Upper lobe of left lung (tissue), 6 donors: Measurements from ENCODE around the gene ZC3H4. TPM values are rescaled to one million over a fixed set of nuclear protein-coding genes. Genes with fewer than 3 reads are reported as not detected.
"Not testable (repeated sequence)": the region's sequence is repeated elsewhere in the genome, so short reads cannot be mapped to it uniquely, and the experiment has no call there.

Experiments
- ATAC-seq, 2 donors: fragments of 200-7000 bp; cut with Tn5 transposase; one replicate each; pipeline ENCODE4 v1.9.1; 2022; ENCODE audit warnings: mild to moderate bottlenecking in 2 of 2, moderate library complexity in 2 of 2; ENCODE audit not compliant: low FRiP score in 2 of 2
- DNase-seq, 2 donors: peaks; one replicate each; pipeline ENCODE4 v3.0.0-alpha.2; 2019 to 2020
- H3K27ac ChIP-seq, 4 donors: fragments of 200-600 bp; sonication (generic); one replicate each; pipeline ENCODE4 v1.5.1; 2016 to 2019
- H3K27me3 ChIP-seq, 4 donors: fragments of 200-600 bp; sonication (generic); one replicate each; pipeline ENCODE4 v1.5.1; 2017 to 2019
- H3K36me3 ChIP-seq, 4 donors: fragments of 200-600 bp; sonication (generic); one replicate each; pipeline ENCODE4 v1.5.1; 2016 to 2019
- H3K4me1 ChIP-seq, 4 donors: fragments of 200-600 bp; sonication (generic); one replicate each; pipeline ENCODE4 v1.5.1; 2018 to 2019
- H3K4me3 ChIP-seq, 4 donors: fragments of 200-600 bp; sonication (generic); one replicate each; pipeline ENCODE4 v1.5.1; 2017 to 2019; ENCODE audit warnings: mild to moderate bottlenecking in 2 of 4, moderate library complexity in 1 of 4
- H3K9me3 ChIP-seq, 4 donors: fragments of 200-600 bp; sonication (generic); one replicate each; pipeline ENCODE4 v1.5.1; 2018 to 2019
- EP300 ChIP-seq, 4 donors: sonication (generic); formaldehyde crosslinking; IDR thresholded peaks; one replicate each; pipeline ENCODE4 v1.5.1; 2017; ENCODE audit warnings: antibody characterized with exemption in 4 of 4, control low read depth in 2 of 4
- POLR2A ChIP-seq, 4 donors: fragments of 450-650 bp; IDR thresholded peaks; one replicate each; pipeline ENCODE4 v1.5.1; 2016 to 2017; ENCODE audit warnings: antibody characterized with exemption in 4 of 4, mild to moderate bottlenecking in 2 of 4
- POLR2AphosphoS5 ChIP-seq, 2 donors: sonication (generic); formaldehyde crosslinking; IDR thresholded peaks; one replicate each; pipeline ENCODE4 v1.5.1; 2017; ENCODE audit warnings: antibody characterized with exemption in 2 of 2
- WGBS, 2 donors: methylation state at CpG; one replicate each; pipeline ENCODE4 v1.1.5; 2017 to 2018; 5-methylcytosine and 5-hydroxymethylcytosine counted together
- total RNA-seq, 6 donors: library from RNA; depleted of rRNA in 4 of 6; stranded (reverse); fragments of >200 nt in 4 of 6; gene quantifications; one replicate each; pipeline versions ENCODE4 v1.1.0 to v1.2.1, GENCODE V29; 2016 to 2021
- TF ChIP-seq, protein P1 (sequence below), 6 experiments: fragments of 450-650 bp in 4 of 6; fragments of 200-600 bp in 2 of 6; sonication (generic) in 2 of 6; IDR thresholded peaks; one replicate each; pipeline ENCODE4 v1.5.1; 2016 to 2019; ENCODE audit warnings: antibody characterized with exemption in 6 of 6
- donor health status: DM: no; HTN: no; CAD: no; lungs with moderate emphysema.
- donor health status: DM: no; HTN: yes; CAD: no; lungs with severe emphysema.

Gene ZC3H4
- total RNA-seq, 6 donors from 2014 or later = 28.6 to 57.6 (median 44.1) TPM

DNA sequence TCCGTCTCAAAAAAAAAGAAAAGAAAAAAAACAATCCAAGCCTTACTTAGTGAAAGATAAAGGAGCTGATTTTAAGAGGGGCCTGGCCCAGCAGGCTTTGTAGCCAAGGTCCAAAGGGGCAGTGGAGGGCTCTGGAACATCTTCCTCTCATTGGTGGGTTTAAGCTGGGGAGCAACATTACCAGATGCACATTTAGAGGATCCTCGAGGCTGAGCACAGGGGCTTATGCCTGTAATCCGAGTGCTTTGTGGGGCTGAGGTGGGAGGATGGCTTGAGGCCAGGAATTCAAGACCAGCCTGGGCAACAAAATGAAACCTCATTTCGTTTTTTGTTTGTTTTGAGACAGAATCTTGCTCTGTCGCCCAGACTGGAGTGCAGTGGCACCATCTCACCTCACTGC is 57.2 kb downstream of the ZC3H4 start:
- no peak for ATAC-seq
- Histone ChIP-seq H3K4me1 (no peaks in the 10 kb centered on the region), H3K27ac (no peak overlapping the region), H3K27me3 (no peaks in the 10 kb centered on the region), H3K9me3 (no peaks in the 10 kb centered on the region), H3K4me3 (no peak overlapping the region), H3K36me3 (no peaks in the 10 kb centered on the region)
- no peak for TF ChIP-seq POLR2AphosphoS5 (IDR thresholded peaks at IDR 0.05)
- TF ChIP-seq POLR2A (IDR thresholded peaks at IDR 0.05) = no peak
- TF ChIP-seq, protein P1, sequence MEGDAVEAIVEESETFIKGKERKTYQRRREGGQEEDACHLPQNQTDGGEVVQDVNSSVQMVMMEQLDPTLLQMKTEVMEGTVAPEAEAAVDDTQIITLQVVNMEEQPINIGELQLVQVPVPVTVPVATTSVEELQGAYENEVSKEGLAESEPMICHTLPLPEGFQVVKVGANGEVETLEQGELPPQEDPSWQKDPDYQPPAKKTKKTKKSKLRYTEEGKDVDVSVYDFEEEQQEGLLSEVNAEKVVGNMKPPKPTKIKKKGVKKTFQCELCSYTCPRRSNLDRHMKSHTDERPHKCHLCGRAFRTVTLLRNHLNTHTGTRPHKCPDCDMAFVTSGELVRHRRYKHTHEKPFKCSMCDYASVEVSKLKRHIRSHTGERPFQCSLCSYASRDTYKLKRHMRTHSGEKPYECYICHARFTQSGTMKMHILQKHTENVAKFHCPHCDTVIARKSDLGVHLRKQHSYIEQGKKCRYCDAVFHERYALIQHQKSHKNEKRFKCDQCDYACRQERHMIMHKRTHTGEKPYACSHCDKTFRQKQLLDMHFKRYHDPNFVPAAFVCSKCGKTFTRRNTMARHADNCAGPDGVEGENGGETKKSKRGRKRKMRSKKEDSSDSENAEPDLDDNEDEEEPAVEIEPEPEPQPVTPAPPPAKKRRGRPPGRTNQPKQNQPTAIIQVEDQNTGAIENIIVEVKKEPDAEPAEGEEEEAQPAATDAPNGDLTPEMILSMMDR (IDR thresholded peaks at IDR 0.05) = no peak
- no peak for TF ChIP-seq EP300 (IDR thresholded peaks at IDR 0.05)
- WGBS, 2 donors = 42 to 72% methylated on average over 5 of the region's 5 CpGs
- DNase-seq = no peak

DNA sequence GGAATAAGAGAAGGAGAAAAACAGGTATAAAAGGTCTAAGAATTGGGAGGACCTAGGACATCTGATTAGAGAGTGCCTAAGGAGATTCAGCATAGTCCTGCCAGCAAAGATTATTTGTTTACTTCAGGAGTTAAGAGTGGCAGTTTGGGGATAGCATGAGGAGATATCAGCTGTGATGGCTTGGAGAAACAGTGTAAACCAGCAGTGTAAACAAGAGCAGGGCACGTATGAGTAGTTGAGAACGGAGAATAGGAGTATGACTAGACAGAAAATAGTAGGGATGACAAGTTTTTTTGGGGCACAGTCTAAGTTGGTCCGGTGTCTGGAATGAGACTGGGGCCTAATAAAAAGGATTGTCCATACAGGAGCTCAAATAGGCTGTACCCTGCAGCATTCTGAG is 63.0 kb downstream of the ZC3H4 start:
- not testable (repeated sequence) for ATAC-seq, H3K27ac ChIP-seq, H3K36me3 ChIP-seq, H3K9me3 ChIP-seq, H3K4me3 ChIP-seq, DNase-seq, H3K27me3 ChIP-seq
- peaks cover 6 to 16% (median 10%) of the 10 kb centered on the region in 4 donors for H3K4me1 ChIP-seq
- 67 to 78% methylated on average over 3 of the region's 3 CpGs for WGBS, 2 donors

DNA sequence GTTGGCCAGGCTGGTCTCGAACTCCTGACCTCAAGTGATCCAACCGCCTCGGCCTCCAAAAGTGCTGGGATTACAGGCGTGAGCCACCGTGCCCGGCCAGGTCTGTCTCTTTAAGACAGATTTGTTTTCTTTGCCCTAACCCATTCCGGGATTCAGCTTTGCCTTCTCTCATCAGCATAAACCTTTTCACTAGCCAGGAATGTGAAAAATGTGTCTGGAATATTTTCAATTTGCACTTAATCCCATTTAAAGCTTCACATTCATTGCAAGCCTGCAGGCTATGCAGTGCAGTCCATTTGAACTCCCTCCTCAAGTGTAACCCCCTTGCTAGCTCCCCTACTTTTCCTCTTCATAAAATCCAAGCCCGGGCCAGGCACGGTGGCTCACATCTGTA is 64.3 kb downstream of the ZC3H4 start:
- Histone ChIP-seq H3K36me3 (peaks cover 0 to 12% (median 1%) of the 10 kb centered on the region in 4 donors), H3K27ac (peak overlapping the region in 3 of 4 donors; percentile 1 to 61 (median 30)), H3K9me3 (no peaks in the 10 kb centered on the region), H3K4me1 (peaks cover 6 to 16% (median 10%) of the 10 kb centered on the region in 4 donors), H3K27me3 (no peaks in the 10 kb centered on the region), H3K4me3 (peak overlapping the region in 3 of 4 donors; percentile 89 to 95 (median 89))
- TF ChIP-seq EP300 (IDR thresholded peaks at IDR 0.05) (no peak), POLR2AphosphoS5 (IDR thresholded peaks at IDR 0.05) (no peak), POLR2A (IDR thresholded peaks at IDR 0.05) (no peak)
- TF ChIP-seq, protein P1 (IDR thresholded peaks at IDR 0.05) = no peak
- 66 to 68% methylated on average over 9 of the region's 9 CpGs for WGBS, 2 donors
- no peak for DNase-seq
- ATAC-seq = no peak

DNA sequence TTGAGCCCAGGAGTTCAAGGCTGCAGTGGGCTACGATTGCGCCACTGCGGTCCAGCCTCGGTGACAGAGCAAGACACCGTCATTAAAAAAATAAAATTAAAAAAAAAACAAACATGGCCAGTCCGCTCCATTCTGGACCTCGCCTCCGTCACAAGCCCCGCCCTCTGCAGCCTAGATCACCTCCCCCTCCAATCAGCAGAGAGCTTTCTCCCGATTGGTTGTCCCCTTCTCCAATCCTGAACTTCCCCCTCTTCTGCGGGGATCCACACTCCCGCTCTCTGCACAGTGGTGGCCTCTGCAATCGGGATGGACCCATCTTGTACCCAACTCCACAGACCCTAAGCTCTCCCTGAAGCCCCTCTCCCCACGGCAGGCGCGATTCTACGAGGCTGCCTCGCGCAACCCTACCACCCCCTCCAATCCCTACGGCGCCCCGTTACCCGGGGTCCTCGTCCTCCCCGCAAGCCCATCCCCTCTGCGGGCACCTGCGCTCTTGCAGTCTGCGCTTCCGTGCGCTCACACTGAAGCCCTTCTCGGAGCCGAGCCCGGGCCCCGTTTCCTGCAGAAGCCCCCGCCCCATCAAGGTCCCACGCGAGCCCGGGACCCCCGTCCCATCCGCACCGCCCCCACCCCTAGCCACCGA is 65.7 kb downstream of the ZC3H4 start:
- WGBS, 2 donors = 5 to 6% methylated on average over 32 to 42 of the region's 42 CpGs
- peak overlapping the region; percentile 89 to 99 (median 92) for H3K4me3 ChIP-seq
- H3K27ac ChIP-seq = peak overlapping the region; percentile 76 to 90 (median 84)
- peaks cover 6 to 16% (median 10%) of the 10 kb centered on the region in 4 donors for H3K4me1 ChIP-seq
- peaks cover 0 to 12% (median 1%) of the 10 kb centered on the region in 4 donors for H3K36me3 ChIP-seq
- TF ChIP-seq EP300 (IDR thresholded peaks at IDR 0.05) (no peak), POLR2AphosphoS5 (IDR thresholded peaks at IDR 0.05) (peak in 1 of 2 donors; percentile 21)
- no peaks in the 10 kb centered on the region for H3K9me3 ChIP-seq
- ATAC-seq (peak; percentile 91 to 95), DNase-seq (peak in 1 of 2 donors; percentile 92)
- no peaks in the 10 kb centered on the region for H3K27me3 ChIP-seq

DNA sequence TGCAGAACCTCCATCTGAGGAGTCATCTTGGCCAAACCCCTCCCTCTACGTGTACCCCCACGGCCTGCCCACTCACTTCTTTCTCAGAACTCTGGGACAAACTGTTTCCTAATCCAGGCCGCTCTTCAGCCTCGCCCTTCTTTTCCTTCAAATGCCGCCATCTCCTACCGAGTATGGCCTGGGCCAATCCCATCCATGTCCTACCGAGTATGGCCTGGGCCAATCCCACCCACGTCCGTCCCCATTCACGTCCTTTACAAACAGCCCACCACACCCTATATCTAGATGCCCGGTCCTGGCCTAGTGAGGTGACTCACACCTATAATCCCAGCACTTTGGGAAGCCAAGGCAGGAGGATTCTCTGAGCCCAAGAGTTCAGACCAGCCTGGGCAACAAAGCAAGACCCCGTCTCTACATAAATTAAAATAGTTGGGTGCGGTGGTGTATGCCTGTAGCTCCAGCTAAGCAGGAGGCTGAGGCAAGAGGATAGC is 66.3 kb downstream of the ZC3H4 start:
- peaks cover 6 to 16% (median 10%) of the 10 kb centered on the region in 4 donors for H3K4me1 ChIP-seq
- no peak for TF ChIP-seq POLR2A (IDR thresholded peaks at IDR 0.05)
- TF ChIP-seq EP300 (IDR thresholded peaks at IDR 0.05) = no peak
- no peak for TF ChIP-seq POLR2AphosphoS5 (IDR thresholded peaks at IDR 0.05)
- TF ChIP-seq, protein P1 (IDR thresholded peaks at IDR 0.05) = no peak
- ATAC-seq (no peak), DNase-seq (no peak)
- 84 to 89% methylated on average over 13 of the region's 13 CpGs for WGBS, 2 donors
- peak overlapping the region in 1 of 4 donors; percentile 90 for H3K27ac ChIP-seq
- no peaks in the 10 kb centered on the region for H3K9me3 ChIP-seq
- peak overlapping the region in 3 of 4 donors; percentile 89 to 95 (median 89) for H3K4me3 ChIP-seq
- H3K36me3 ChIP-seq = peaks cover 0 to 12% (median 1%) of the 10 kb centered on the region in 4 donors
- H3K27me3 ChIP-seq = no peaks in the 10 kb centered on the region
